ENCODE measurements around the gene CEP128.

CEP128 gene

DNA sequence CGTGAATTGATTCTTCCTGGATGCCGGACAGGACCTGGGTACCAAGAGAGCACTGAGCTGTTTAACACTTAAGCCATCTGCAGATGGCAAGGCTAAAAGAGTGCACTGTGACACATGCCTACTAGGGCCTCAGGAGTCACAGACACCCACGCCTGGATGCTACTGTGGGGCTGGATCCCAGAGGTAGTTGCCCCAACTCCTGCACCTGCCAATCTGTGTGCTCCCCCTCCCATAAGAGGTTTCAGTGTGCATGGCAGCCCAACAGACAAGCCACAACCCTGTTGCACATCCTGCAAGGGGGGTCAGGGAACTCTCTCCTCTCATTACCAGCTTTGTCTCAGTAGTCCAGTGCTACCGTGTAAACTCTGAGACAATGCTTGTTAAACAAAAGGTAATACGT is 169.0 kb downstream of the CEP128 start:
- no peak for DNase-seq (ENCODE audit: low read depth)

DNA sequence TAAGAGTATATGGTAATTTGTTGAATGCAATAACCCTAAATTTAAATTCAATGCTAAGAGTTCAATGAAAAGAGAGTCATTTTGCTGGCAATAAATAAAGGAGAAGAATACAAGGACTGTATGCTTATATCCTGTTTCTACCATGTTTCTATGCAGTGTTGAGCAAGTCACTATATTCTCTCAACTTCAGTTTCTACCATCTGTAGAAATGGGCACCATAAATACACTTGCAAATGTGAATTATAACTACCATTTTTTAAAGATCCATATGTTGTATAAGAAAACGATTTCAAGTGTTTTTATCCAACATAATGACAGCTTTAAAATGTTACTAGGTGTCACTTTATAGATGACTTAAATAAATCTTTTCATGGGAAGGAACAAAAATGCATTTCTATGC is 170.3 kb downstream of the CEP128 start:
- no peak for DNase-seq (ENCODE audit: low read depth)

DNA sequence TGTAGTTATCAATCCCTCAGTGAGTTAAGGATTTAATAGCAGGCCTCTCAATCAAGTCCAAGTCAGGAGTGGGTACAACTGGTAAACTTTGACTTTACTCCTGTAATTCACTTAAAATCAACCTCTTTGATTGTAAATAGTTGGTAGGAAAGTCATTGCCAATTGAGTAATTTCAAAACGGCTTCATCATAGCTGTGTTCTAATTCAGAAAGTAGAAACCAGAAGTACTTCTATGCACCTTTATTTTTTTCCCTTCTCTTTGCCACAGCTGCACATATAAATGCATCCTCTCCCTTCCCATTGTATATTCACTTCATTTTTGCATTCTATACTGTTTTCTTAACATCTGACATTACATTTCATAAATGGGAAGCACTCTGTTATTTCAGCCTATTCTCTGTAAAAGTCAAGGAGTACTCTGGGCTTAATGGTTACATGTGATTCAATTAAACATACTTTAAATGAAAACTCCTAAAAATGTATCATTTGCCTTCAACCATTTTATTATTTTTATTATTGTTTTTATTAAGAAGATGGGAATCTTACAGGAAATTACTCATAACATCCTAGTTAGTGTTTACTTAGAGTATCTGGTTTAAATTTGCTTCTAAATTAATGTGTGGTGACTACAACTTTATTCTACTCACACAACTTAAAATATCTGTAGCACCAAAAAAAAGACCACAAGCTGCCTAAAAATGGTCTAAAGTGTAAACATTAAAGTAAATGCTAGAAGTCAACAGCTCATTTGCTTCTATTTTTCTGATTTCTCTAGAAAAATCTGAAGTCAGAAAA is 171.2 kb downstream of the CEP128 start:
- no peak for DNase-seq (ENCODE audit: low read depth)

DNA sequence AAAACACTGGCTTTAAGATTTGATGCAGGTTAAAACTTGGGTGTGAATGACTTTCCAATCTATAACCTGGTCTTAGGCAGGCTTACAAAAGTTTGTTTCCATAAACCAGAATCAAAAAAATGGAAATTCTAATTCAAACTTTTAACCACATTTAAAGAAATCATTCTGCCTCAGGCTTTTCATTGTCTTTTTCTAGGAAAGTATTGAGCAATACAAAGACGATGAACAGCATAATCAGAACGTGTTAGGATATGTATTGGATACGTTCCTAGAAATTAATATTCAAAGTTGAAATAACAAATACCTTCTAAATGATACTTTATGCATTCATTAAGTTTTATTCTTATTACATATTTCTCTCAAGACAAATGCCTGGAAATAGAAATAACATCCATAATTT is 172.9 kb downstream of the CEP128 start:
- DNase-seq (ENCODE audit: low read depth), result no peak

DNA sequence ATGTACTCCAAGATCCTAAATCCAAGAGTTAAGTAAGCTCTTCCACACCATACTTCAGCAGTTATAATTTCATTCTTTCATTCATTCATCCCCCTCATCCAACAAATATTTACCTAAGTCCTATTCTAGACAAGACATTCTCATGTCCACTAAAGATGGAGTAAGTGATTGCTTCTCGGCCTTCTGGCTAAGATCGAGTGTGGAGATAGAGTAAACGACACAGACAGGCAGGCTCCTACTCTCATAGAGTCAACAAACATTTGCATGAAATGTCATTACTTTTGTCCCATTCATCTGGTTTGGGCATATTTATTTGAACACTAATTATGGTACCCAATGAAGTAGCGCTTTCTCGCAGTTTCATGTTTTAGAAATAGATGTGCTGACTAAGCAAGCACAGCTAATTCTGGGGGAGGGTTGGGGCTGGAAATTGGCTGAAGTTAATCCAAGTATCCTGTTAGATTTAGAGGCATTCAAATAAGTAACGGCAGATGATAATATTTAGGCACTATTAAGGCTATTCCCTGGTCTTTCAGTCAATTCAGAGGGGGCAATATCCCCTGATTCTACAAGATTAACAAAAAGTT is 176.5 kb downstream of the CEP128 start:
- DNase-seq (ENCODE audit: low read depth), result no peak

DNA sequence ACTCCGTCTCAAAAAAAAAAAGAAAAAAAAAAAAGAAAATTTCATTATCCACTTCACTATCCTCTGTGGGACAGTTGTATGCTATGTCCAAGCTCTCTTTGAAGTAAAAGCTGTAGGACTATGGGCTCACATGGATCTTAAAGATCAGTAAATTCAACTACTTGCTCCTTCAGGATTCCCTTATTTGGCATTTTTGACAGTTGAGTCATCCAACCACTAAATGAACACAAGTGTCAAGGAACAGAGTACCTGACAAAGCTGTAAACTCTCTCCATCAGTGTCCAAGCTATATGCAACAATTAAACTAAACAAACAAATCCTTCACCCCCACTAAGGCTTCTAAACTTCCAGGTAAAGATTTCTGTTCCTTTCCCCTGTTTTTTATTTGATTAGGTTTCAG is 177.0 kb downstream of the CEP128 start:
- DNase-seq (ENCODE audit: low read depth), result no peak

DNA sequence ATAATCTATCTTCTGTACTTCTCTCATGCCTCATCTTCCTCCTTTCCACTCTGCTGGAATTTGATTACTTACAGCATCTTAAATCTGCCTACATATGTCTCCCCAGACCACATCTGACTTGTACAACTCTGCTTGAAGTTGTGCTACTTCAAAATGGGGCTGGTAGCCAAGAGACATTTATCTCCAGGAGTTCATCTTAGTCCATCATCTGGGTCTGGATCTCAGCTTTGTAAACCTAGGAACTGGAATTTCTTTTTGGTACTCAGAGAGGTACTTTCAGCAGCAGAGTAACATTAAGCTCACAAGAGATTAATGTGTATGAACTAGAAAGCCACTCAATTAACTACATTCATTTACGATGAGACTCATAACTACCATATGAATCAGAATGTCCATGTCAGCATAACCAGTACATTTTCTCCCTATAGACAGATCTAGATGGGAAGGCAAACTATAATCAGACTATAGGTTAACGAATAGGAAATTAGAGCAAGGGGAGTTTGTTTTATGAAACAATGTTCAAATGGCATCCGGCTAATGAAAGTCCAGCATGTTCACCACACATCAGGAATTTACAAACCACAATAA is 178.8 kb downstream of the CEP128 start:
- DNase-seq (ENCODE audit: low read depth), result no peak

DNA sequence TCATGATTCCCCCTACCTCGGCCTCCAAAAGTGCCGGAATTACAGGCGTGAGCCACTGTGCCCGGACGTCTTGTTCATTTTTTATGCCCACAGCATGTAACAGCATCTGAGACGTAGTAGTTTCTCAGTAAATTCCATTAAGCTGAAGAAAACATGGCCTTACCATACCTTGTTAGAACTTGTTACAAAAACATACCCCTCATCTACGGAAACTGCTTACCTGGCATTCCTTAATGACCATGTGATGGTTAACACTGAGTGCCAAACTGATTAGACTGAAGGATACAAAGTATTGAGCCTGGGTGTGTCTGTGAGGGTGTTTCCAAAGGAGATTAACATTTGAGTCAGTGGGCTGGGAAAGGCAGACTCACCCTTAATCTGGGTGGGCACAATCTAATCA is 186.8 kb downstream of the CEP128 start:
- no peak for DNase-seq (ENCODE audit: low read depth)

DNA sequence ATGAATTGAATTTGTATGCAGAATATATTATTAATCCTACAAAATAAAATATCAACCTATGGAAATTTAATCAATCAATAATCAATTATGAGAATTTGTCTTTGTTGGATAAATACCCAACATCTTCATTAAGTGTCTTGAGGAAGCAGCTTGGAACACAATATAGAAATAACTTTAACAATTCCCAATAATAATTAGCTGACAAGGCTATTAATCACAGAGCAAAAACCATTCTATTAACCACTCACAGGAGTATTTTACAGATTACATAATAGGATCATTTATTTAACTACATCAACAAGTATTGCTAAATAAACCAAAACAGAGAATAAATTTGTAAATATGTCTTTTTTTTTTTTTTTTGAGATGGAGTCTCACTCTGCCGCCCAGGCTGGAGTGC is 190.3 kb downstream of the CEP128 start:
- DNase-seq (ENCODE audit: low read depth), result no peak

DNA sequence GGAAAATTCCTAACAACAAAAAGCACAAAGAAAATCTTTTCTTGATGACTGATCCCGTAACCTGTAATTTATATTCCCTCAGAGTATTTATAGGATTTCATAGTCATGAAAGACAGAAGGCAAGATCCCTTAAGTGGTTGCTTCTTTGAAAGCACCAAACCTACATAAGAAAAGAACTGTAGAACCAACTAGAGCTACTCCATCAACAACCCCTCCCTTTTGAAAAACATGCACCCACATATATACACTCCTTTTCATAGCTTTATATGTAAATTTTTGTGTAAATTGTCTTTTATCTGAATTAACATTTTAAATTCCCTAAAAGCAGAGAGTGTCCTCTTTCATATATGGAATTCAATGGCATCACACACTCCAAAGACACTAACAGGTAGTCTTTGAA is 215.3 kb downstream of the CEP128 start:
- no peak for DNase-seq (ENCODE audit: low read depth)

DNA sequence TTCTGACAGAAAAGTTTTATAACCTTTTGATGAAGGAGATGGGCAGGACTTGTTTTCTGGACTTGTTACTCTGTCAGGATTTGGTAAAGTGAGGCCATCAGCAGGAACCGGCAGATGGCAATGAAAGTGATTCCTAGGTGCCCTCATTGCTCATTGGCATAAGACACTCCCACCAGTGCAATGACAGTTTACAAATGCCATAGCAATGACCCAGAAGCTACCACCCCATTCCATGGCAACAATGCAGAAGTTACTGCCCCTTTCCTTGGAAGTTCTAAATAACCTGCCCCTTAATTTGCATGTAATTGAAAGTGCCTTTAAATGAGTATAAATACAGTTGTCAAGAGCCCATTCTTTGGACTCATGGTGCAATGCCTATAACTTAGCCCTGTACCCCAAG is 222.6 kb downstream of the CEP128 start:
- DNase-seq (ENCODE audit: low read depth), result no peak

DNA sequence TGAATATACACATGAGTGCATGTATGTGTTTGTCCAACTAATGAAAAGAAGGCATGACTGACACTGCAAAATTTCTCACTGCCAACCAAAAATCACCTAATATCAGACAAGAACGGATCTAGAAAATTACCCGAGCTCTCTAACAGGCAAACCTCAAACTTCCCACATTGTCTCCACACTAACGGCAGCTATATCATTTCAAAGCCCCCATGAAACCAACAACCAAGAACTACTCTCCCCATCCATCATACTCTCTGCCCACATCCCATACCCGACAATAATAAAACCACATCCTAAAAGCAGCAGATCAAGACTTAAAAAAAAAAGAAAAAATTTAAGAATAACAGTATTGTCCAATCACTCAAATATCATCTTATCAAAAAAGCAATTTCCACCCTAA is 227.1 kb downstream of the CEP128 start:
- no peak for DNase-seq (ENCODE audit: low read depth)

DNA sequence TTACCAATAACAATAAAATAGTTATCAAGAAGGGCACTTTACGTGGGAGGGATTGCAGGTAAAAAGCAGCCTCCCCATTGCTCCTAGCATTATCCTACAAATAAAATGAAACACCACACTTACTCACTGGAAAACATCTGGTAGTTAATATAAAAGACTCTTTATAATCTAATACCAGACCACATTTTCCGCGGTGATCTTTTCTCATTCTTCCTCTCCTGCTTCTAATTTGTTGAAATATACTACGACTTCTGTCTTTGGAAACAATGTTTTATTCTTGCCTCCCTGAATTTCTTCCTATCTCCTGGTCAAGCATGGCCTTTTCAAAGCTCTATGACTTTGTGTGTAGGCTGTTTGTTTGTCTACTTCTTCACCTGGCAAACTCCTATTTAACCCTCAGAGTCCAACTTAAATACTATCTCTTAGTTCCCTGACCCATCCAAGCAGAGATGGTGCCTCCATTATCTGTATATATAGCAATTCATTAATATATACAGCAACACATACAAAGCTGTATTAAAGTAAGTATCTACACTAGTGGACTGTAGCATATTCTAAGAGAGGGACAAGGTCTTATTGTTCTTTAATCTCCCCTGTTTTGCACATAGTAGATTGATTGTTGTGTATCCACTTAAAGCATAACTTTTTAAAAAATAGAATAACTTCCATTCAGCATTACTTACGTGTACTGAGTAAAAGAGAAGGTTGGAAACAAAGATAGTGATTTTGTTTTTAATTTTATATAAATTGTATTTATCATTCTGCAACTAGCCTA is 228.3 kb downstream of the CEP128 start:
- DNase-seq (ENCODE audit: low read depth), result no peak

DNA sequence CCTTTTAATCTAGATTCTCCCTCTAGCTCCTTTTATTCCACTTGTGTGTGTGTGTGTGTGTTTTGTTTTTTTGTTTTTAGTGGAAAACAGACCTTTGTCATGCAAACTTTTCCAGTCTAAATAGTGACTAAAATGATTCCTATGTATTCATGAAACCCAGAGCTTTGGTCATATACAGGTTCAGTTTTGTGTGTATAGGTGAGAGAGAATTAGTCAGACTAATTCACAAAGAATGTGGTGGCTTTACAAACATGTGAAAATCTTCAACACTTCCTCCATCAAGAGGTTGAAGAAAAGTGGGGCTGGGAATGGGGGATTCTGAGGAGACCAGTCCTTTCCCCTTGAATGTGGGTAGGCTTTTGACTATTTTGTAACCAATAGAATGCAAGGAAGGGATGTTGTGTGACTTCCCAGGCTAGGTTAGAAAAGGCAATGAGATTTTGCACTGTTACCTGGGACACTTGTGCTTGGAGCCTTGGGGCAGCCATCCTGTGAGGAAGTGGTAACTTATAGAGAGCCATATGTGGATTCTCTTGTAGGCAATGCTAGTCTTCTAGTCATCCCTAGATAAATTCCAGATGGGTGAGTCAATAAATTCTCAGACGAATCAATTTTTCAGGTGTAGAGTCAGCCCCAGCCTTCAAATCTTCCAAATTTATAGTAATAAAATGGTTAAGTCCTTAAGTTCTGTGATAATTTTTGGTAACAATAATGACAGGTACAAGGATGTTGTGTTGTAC is 236.1 kb downstream of the CEP128 start:
- no peak for DNase-seq (ENCODE audit: low read depth)

DNA sequence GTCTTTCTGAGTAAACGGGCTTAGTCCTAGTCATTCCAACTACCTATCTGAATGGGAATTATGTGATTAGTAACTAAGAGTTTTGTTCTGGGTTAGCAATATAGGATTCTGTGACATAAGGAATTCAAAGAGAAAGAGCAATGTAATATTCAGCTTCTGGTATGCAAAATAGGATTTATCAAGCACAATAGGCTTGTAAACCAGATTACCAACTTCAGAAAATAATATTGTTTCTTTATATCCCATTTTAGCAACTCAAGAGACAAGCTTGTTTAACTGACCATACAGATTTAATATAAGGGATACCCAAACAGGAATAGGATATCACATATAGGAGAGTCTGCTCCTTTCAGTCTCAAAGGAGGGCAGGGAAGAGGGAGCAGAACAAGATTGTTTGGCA is 240.9 kb downstream of the CEP128 start:
- DNase-seq (ENCODE audit: low read depth), result no peak

DNA sequence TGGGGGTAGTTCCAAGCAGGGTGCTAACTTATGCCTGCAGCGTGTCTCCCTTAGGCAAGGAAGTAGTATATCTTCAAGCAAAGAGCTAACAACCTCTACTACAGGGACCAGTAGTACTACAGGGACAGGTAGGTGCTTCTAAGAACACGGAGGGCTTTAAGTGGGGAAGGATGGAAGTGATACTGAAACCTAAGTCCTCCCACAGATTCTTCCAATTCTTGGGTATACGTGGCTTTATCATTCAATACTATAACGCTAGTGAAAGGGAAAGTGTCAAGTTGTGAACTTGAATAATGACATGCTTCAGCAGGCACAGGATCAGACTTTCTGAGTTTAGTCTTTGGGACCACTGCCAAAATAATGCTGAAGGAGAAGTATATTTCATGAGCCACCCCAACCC is 241.7 kb downstream of the CEP128 start:
- DNase-seq (ENCODE audit: low read depth), result no peak

DNA sequence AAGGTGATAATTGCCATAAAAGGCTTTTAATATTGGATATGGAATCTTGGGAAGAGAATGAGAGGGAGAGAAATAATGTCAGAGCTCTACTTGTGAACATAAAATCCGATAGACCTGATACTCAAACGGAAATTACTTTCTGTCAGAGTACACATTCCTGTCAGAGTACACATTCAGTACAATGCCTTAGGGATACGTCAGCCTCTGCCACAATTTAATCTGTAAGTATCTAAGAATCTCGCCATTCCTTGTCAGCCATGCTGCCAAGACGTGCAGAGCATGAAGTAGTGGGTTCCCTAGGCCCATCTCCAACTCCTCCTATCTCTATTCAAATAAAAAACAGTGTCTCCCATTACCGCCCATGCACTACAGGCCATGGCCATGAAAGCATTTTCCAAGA is 242.6 kb downstream of the CEP128 start:
- no peak for DNase-seq (ENCODE audit: low read depth)

DNA sequence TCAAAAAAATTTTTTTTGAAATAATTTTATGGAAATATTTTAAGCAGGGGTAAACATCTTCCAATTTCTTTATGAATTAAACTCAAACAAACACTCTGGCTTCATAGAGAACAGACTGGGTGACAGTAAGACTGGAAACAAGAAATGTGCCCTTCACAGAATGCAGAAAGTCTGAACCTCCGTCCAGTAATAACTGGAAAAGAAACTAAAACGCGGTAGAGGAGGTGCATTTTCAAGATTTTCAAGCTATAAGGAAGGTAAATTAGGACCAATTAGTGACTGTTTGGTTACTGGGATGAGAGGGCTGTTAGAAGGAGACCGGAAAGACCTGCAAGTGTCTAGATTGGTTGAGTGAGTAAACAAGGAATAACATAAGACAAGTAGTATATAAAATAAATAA is 245.7 kb downstream of the CEP128 start:
- no peak for DNase-seq (ENCODE audit: low read depth)

DNA sequence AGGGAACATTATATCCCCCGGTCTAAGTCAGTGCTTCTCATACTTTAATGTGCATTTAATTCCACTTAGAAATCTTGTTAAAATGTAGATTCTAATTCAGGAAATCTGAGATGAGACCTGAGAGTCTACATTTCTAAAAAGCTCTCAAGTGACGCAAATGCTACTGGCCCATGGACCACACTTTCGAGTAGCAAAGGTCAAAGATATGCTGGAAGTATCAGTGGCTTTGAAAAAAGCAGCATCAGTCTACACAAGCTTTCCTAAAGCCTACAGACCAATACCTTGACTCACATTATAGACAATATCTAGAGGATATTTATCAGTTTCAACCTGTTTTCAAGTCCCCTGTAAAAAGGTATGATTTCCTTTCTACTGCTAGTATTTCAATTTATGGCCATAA is 248.6 kb downstream of the CEP128 start:
- no peak for DNase-seq (ENCODE audit: low read depth)

DNA sequence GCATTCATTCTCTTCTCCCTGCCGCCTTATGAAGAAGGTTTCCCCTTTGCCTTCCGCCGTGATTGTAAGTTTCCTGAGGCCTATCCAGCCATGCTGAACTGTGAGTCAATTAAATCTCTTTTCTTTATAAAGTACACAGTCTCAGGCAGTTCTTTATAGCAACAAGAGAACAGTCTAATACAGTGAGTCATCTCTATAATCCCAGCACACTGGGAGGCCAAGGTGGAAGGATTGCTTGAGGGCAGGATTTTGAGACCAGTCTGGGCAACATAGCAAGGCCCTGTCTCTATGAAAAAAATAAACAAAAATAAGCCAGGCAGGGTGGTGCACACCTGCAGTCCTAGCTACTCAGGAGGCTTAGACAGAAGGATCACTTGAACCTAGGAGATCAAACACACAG is 259.9 kb downstream of the CEP128 start:
- no peak for DNase-seq (ENCODE audit: low read depth)

DNA sequence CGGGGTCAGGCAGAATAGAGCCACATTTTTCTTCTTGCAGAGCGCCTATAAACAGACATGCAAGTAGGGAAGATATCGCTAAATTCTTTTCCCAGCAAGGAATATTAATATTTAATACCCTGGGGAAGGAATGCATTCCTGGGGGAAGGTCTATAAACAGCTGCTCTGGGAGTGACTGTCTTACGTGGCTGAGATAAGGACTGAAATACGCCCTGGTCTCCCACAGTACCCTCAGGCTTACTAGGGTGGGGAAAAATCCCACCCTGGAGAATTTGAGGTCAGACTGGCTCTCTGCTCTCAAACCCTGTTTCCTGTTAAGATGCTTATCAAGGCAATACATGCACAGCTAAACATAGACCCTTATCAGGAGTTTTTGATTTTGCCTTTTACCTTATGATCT is 262.3 kb downstream of the CEP128 start:
- DNase-seq (ENCODE audit: low read depth), result no peak

DNA sequence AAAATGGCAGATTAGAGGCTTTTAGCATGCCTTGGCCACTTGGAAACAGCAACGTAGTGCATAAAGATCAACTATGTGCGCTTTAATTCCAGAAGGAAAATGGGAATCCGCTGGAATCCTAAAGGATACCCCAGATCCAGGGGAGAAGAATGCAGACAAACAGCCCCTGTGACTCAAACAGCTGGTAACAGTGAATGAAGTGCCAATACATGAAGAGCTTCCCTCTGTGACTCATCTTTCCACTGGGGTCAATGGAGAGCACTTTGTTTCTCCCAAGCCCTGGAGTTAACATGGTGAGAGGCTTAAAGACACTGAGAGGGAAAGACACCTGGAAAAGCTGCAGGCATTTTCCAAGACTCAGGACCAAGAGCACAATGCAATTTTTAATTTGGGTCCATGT is 263.1 kb downstream of the CEP128 start:
- no peak for DNase-seq (ENCODE audit: low read depth)

Data from GM04504 (cell line).